Measurements from ENCODE around the gene SLC35F1.

SLC35F1 gene

GRCh38 chr6:118263921-118264486 is 356.9 kb downstream of the SLC35F1 start:
- no peak overlapping the region for H3K27ac ChIP-seq (ENCODE audit: low read length)
- DNase-seq (no peak), ATAC-seq (ENCODE audit: insufficient read depth, low read depth) (no peak)
- no peaks in the 10 kb centered on the region for H4K20me1 ChIP-seq (ENCODE audit: insufficient read depth, low read length)
- no peak overlapping the region for H3K9ac ChIP-seq (ENCODE audit: low read depth, low read length)
- H3K36me3 ChIP-seq (ENCODE audit: insufficient read depth, low read length), result no peaks in the 10 kb centered on the region
- H3K4me3 ChIP-seq (ENCODE audit: low read depth in 1 of 2, low read length in 2 of 2), result no peak overlapping the region
- no peaks in the 10 kb centered on the region for H3K79me2 ChIP-seq (ENCODE audit: insufficient read depth, low read length)
- H3K27me3 ChIP-seq (ENCODE audit: insufficient read depth, low read length, poor library complexity), result peaks cover 15% of the 10 kb centered on the region
- no peak overlapping the region for H2AFZ ChIP-seq (ENCODE audit: low read depth, low read length)
- TF ChIP-seq, protein P1, sequence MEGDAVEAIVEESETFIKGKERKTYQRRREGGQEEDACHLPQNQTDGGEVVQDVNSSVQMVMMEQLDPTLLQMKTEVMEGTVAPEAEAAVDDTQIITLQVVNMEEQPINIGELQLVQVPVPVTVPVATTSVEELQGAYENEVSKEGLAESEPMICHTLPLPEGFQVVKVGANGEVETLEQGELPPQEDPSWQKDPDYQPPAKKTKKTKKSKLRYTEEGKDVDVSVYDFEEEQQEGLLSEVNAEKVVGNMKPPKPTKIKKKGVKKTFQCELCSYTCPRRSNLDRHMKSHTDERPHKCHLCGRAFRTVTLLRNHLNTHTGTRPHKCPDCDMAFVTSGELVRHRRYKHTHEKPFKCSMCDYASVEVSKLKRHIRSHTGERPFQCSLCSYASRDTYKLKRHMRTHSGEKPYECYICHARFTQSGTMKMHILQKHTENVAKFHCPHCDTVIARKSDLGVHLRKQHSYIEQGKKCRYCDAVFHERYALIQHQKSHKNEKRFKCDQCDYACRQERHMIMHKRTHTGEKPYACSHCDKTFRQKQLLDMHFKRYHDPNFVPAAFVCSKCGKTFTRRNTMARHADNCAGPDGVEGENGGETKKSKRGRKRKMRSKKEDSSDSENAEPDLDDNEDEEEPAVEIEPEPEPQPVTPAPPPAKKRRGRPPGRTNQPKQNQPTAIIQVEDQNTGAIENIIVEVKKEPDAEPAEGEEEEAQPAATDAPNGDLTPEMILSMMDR (IDR thresholded peaks at IDR 0.05; ENCODE audit: borderline replicate concordance, extremely low read depth, low read length, poor library complexity, severe bottlenecking), result peak; percentile 37
- no peak for TF ChIP-seq EZH2 (IDR thresholded peaks at IDR 0.05; ENCODE audit: borderline replicate concordance, low read depth, low read length, severe bottlenecking)
- H3K4me2 ChIP-seq (ENCODE audit: insufficient read depth, low read length), result no peak overlapping the region
- no peaks in the 10 kb centered on the region for H3K9me3 ChIP-seq (ENCODE audit: insufficient read depth, low read length, severe bottlenecking)
- no peaks in the 10 kb centered on the region for H3K4me1 ChIP-seq (ENCODE audit: insufficient read depth, low read length)

- TF ChIP-seq, protein P1 (IDR thresholded peaks at IDR 0.05; ENCODE audit: borderline replicate concordance, extremely low read depth, low read length, poor library complexity, severe bottlenecking), result no peak
- TF ChIP-seq EZH2 (IDR thresholded peaks at IDR 0.05; ENCODE audit: borderline replicate concordance, low read depth, low read length, severe bottlenecking), result no peak
- Histone ChIP-seq H3K27ac (ENCODE audit: low read length) (no peak overlapping the region), H3K4me2 (ENCODE audit: insufficient read depth, low read length) (no peak overlapping the region), H3K27me3 (ENCODE audit: insufficient read depth, low read length, poor library complexity) (peaks cover 10% of the 10 kb centered on the region), H3K9me3 (ENCODE audit: insufficient read depth, low read length, severe bottlenecking) (no peaks in the 10 kb centered on the region), H3K4me1 (ENCODE audit: insufficient read depth, low read length) (no peaks in the 10 kb centered on the region), H3K4me3 (ENCODE audit: low read depth in 1 of 2, low read length in 2 of 2) (no peak overlapping the region), H4K20me1 (ENCODE audit: insufficient read depth, low read length) (no peaks in the 10 kb centered on the region), H3K9ac (ENCODE audit: low read depth, low read length) (no peak overlapping the region), H3K36me3 (ENCODE audit: insufficient read depth, low read length) (no peaks in the 10 kb centered on the region), H2AFZ (ENCODE audit: low read depth, low read length) (no peak overlapping the region), H3K79me2 (ENCODE audit: insufficient read depth, low read length) (no peaks in the 10 kb centered on the region)
- DNase-seq, result no peak
- no peak for ATAC-seq (ENCODE audit: insufficient read depth, low read depth)
Measured at GRCh38 chr6:118269659-118270058, 362.6 kb downstream of the SLC35F1 start.

- H3K27me3 ChIP-seq (ENCODE audit: insufficient read depth, low read length, poor library complexity), result peaks cover 14% of the 10 kb centered on the region
- H3K9ac ChIP-seq (ENCODE audit: low read depth, low read length), result no peak overlapping the region
- DNase-seq, result no peak
- no peaks in the 10 kb centered on the region for H3K79me2 ChIP-seq (ENCODE audit: insufficient read depth, low read length)
- TF ChIP-seq, protein P1 (IDR thresholded peaks at IDR 0.05; ENCODE audit: borderline replicate concordance, extremely low read depth, low read length, poor library complexity, severe bottlenecking), result no peak
- H3K4me2 ChIP-seq (ENCODE audit: insufficient read depth, low read length), result no peak overlapping the region
- no peaks in the 10 kb centered on the region for H4K20me1 ChIP-seq (ENCODE audit: insufficient read depth, low read length)
- no peak overlapping the region for H3K27ac ChIP-seq (ENCODE audit: low read length)
- H3K9me3 ChIP-seq (ENCODE audit: insufficient read depth, low read length, severe bottlenecking), result no peaks in the 10 kb centered on the region
- ATAC-seq (ENCODE audit: insufficient read depth, low read depth), result no peak
- no peaks in the 10 kb centered on the region for H3K4me1 ChIP-seq (ENCODE audit: insufficient read depth, low read length)
- no peak overlapping the region for H3K4me3 ChIP-seq (ENCODE audit: low read depth in 1 of 2, low read length in 2 of 2)
- no peak overlapping the region for H2AFZ ChIP-seq (ENCODE audit: low read depth, low read length)
- no peaks in the 10 kb centered on the region for H3K36me3 ChIP-seq (ENCODE audit: insufficient read depth, low read length)
Measured at GRCh38 chr6:118277631-118278030, 370.6 kb downstream of the SLC35F1 start.

- Histone ChIP-seq H4K20me1 (ENCODE audit: insufficient read depth, low read length) (no peaks in the 10 kb centered on the region), H3K27ac (ENCODE audit: low read length) (no peak overlapping the region), H3K4me1 (ENCODE audit: insufficient read depth, low read length) (no peaks in the 10 kb centered on the region), H2AFZ (ENCODE audit: low read depth, low read length) (no peak overlapping the region), H3K9me3 (ENCODE audit: insufficient read depth, low read length, severe bottlenecking) (no peaks in the 10 kb centered on the region), H3K36me3 (ENCODE audit: insufficient read depth, low read length) (no peaks in the 10 kb centered on the region), H3K79me2 (ENCODE audit: insufficient read depth, low read length) (no peaks in the 10 kb centered on the region), H3K27me3 (ENCODE audit: insufficient read depth, low read length, poor library complexity) (peaks cover 14% of the 10 kb centered on the region), H3K4me3 (ENCODE audit: low read depth in 1 of 2, low read length in 2 of 2) (no peak overlapping the region), H3K9ac (ENCODE audit: low read depth, low read length) (no peak overlapping the region), H3K4me2 (ENCODE audit: insufficient read depth, low read length) (no peak overlapping the region)
- ATAC-seq (ENCODE audit: insufficient read depth, low read depth) (no peak), DNase-seq (no peak)
- no peak for TF ChIP-seq EZH2 (IDR thresholded peaks at IDR 0.05; ENCODE audit: borderline replicate concordance, low read depth, low read length, severe bottlenecking)
- TF ChIP-seq, protein P1 (IDR thresholded peaks at IDR 0.05; ENCODE audit: borderline replicate concordance, extremely low read depth, low read length, poor library complexity, severe bottlenecking), result no peak
Measured at GRCh38 chr6:118280210-118280609, 373.1 kb downstream of the SLC35F1 start.
